ES-I3 (cell line): ENCODE results near the gene CRIM1.

Experiments
- H3K36me3 ChIP-seq: 2 replicates; pipeline ENCODE4 v1.6.1; 2013; ENCODE audit warnings: mild to moderate bottlenecking, low read length, control low read depth, moderate library complexity; ENCODE audit not compliant: insufficient read depth
- H3K4me1 ChIP-seq: 2 replicates; pipeline ENCODE4 v1.6.1; 2013; ENCODE audit warnings: mild to moderate bottlenecking, control low read depth, low read length; ENCODE audit not compliant: insufficient read depth
- H3K9ac ChIP-seq: 2 replicates; pipeline ENCODE4 v1.6.1; 2013; ENCODE audit warnings: low read depth, mild to moderate bottlenecking, low read length, moderate library complexity
- H3K9me3 ChIP-seq: 2 replicates; pipeline ENCODE4 v1.6.1; 2013; ENCODE audit warnings: mild to moderate bottlenecking, low read length, moderate library complexity; ENCODE audit not compliant: control insufficient read depth, insufficient read depth

The CRIM1 gene

GRCh38 chr2:36371070-36371874 is 15.7 kb downstream of the CRIM1 start:
- 0 out of 2 replicates have a peak, but pooled peaks cover 3% of the 10 kb centered on the region for H3K36me3 ChIP-seq
- no peaks in the 10 kb centered on the region for H3K9me3 ChIP-seq
- peaks cover 98% of the 10 kb centered on the region for H3K4me1 ChIP-seq
- H3K9ac ChIP-seq: no peak overlapping the region

GRCh38 chr2:36371928-36372391 is 16.4 kb downstream of the CRIM1 start:
- Histone ChIP-seq H3K9me3 (no peaks in the 10 kb centered on the region), H3K36me3 (0 out of 2 replicates have a peak, but pooled peaks cover 3% of the 10 kb centered on the region), H3K9ac (no peak overlapping the region), H3K4me1 (peaks cover 98% of the 10 kb centered on the region)

DNA sequence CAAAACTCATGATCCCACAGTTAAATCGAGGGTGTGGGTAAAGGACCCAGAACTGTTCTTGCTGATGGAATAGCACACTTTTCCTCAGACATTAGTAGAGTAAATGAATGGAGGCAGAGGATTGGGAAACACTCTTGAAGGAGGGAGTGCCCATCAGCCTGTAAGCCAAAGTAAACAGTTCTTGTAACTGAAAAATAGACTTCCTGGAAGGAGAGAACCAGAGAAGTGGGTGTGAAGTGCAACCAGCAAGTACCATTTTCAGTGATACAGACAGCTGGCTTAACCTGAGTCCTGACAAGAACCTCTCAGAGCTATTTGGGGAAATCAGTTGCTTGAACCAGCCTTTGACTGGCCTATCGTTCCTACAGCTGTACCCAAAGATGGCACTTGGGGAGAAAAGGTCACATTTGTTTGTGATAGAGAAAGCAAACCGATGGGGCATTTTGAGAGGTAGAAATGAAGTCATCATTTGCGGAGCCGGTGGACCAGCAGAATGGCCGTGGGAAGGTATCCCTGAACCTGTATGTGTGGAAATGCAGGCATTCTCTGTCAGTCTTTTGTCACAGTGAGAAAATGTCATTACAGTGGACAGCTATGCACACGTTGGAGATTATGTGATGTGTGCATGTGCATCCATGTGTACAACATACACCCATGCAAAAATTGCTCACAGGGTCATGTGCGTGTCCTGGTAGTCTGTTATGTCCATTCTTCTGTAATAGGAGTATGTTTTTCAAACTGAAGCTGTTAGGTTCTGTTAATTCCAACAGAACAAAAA is 17.8 kb downstream of the CRIM1 start:
- 0 out of 2 replicates have a peak, but pooled peaks cover 3% of the 10 kb centered on the region for H3K36me3 ChIP-seq
- H3K9me3 ChIP-seq: no peaks in the 10 kb centered on the region
- H3K9ac ChIP-seq: no peak overlapping the region
- H3K4me1 ChIP-seq: peaks cover 95% of the 10 kb centered on the region

GRCh38 chr2:36374585-36374984 is 19.0 kb downstream of the CRIM1 start:
- H3K9me3 ChIP-seq: no peaks in the 10 kb centered on the region
- H3K36me3 ChIP-seq: peaks cover 3% of the 10 kb centered on the region; the same call in 1 of the 2 replicates
- H3K4me1 ChIP-seq: peaks cover 89% of the 10 kb centered on the region
- H3K9ac ChIP-seq: no peak overlapping the region

GRCh38 chr2:36376319-36376765 is 20.8 kb downstream of the CRIM1 start:
- peaks cover 4% of the 10 kb centered on the region; the same call in 1 of the 2 replicates for H3K36me3 ChIP-seq
- H3K9me3 ChIP-seq: no peaks in the 10 kb centered on the region
- no peak overlapping the region for H3K9ac ChIP-seq
- peaks cover 83% of the 10 kb centered on the region for H3K4me1 ChIP-seq

DNA sequence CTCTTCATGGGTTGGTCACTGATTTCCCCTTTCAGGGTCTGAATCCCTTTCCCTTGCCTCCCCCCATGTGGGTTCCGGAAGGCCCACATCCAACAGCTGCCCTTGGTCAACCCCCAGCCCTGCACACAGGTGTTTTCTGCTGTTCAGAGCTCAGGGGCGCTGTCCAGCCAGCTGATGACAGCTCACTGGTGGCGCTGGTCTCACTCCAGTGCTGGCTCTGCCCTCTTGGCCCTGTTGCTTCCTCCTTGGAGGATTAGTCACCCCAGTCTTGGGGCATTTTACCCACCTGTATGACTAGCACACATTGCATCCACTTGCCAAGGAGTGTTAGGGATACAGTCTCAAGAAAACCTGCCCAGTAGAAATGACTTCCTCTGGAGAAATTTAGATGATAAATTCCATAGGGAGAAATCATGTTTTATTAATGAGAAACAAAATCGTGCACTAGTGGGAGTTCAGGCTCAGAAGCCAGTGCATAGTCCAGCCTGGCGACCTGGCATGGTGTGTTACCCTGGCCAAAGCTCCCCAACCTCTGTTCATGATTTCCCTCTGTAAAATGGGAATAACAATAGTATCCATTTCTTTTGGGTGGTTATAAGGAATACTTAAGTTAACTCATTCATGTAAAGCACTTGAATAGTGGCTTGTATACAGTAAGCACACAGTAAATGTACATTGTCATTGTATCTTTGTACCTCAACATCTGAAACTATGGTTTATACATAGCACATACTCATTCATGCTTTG is 21.6 kb downstream of the CRIM1 start:
- Histone ChIP-seq H3K36me3 (peaks cover 4% of the 10 kb centered on the region; the same call in 1 of the 2 replicates), H3K9ac (no peak overlapping the region), H3K9me3 (no peaks in the 10 kb centered on the region), H3K4me1 (peaks cover 78% of the 10 kb centered on the region)

GRCh38 chr2:36379710-36380448 is 24.3 kb downstream of the CRIM1 start:
- H3K9ac ChIP-seq: no peak overlapping the region
- H3K4me1 ChIP-seq: peaks cover 65% of the 10 kb centered on the region
- peaks cover 4% of the 10 kb centered on the region; the same call in 1 of the 2 replicates for H3K36me3 ChIP-seq
- H3K9me3 ChIP-seq: no peaks in the 10 kb centered on the region

GRCh38 chr2:36380624-36381481 is 25.3 kb downstream of the CRIM1 start:
- H3K4me1 ChIP-seq: peaks cover 56% of the 10 kb centered on the region

DNA sequence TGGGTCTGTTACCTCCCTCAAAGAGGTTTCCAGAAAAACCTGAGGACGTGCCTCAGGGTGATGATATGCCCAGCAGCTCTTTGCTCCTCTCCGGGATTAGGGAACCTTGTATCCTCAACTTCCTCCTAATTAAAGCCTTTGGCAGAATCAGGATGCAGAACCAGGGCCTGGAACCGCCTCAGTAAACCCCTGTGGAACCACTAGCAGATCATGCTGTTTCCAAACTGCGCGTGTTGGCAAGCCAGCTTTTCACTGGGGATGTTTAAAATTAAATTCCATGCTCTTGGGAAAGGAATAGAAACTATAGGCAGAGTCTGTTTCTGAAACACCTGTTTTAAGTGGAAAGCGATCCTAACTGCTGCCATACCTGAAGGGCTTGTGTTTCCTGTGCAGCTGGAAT is 26.4 kb downstream of the CRIM1 start:
- Histone ChIP-seq H3K4me1 (peaks cover 49% of the 10 kb centered on the region), H3K36me3 (peaks cover 4% of the 10 kb centered on the region; the same call in 1 of the 2 replicates), H3K9me3 (no peaks in the 10 kb centered on the region), H3K9ac (no peak overlapping the region)

More at GRCh38 chr2:36380624-36381481, 25.3 kb downstream of the CRIM1 start:
- Histone ChIP-seq H3K9ac (no peak overlapping the region), H3K9me3 (no peaks in the 10 kb centered on the region), H3K36me3 (peaks cover 4% of the 10 kb centered on the region; the same call in 1 of the 2 replicates)

DNA sequence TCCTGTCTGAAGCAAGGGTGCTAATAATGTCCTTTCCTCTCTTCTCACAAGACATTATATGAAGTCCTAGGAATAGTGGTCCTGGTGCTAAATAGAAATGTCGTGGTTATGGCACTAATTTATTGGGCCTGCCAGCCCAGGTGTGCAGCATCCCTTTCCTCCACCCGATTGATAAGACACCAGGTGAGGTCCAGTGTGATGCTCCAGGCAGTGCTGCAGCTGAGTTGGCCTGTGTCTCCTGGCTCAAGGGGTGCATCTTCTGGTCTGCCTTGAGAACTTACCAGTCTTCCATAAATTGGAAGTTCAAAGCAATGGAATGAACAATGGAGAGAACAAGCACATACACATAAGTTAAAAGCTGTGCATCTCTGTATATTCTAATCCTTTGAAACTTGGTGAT is 26.9 kb downstream of the CRIM1 start:
- H3K36me3 ChIP-seq: peaks cover 4% of the 10 kb centered on the region; the same call in 1 of the 2 replicates
- H3K9me3 ChIP-seq: no peaks in the 10 kb centered on the region
- no peak overlapping the region for H3K9ac ChIP-seq
- H3K4me1 ChIP-seq: peaks cover 50% of the 10 kb centered on the region

GRCh38 chr2:36383726-36384125 is 28.1 kb downstream of the CRIM1 start:
- peaks cover 53% of the 10 kb centered on the region for H3K4me1 ChIP-seq

GRCh38 chr2:36384454-36384853 is 28.9 kb downstream of the CRIM1 start:
- H3K9me3 ChIP-seq: no peaks in the 10 kb centered on the region
- peaks cover 4% of the 10 kb centered on the region; the same call in 1 of the 2 replicates for H3K36me3 ChIP-seq
- H3K9ac ChIP-seq: no peak overlapping the region
- peaks cover 52% of the 10 kb centered on the region for H3K4me1 ChIP-seq

More at GRCh38 chr2:36383726-36384125, 28.1 kb downstream of the CRIM1 start:
- no peak overlapping the region for H3K9ac ChIP-seq
- H3K36me3 ChIP-seq: peaks cover 4% of the 10 kb centered on the region; the same call in 1 of the 2 replicates
- H3K9me3 ChIP-seq: no peaks in the 10 kb centered on the region
